A549 (cell line): ENCODE data around the gene IL6ST. TPM values are rescaled to one million over a fixed set of nuclear protein-coding genes. Genes with fewer than 3 reads are reported as not detected.
"Not testable (repeated sequence)": the region's sequence is repeated elsewhere in the genome, so short reads cannot be mapped to it uniquely, and the experiment has no call there.

ENCODE experiments used
- ATAC-seq, 2 experiments: fragments of 200-7000 bp in 1 of 2; fragments of >200 bp in 1 of 2; cut with Nextera tagmentation in 1 of 2; cut with Tn5 transposase in 1 of 2; 3 replicates each; pipeline versions ENCODE4 v1.8.0 to v1.9.1; 2018 to 2020; ENCODE audit warnings: mild to moderate bottlenecking in 1 of 2, moderate library complexity in 1 of 2
- CTCF ChIA-PET: fragments of 300-600 bp; sonication (Branson Sonifier 250); formaldehyde crosslinking; extraction: SDS; loops from one replicate; lab custom pipeline; 2021; ENCODE audit warnings: antibody characterized with exemption, inconsistent platforms; lab: Yijun Ruan, JAX
- POLR2A ChIA-PET: fragments of 350-600 bp; formaldehyde crosslinking; extraction: SDS; loops from one replicate; lab custom pipeline; 2021; ENCODE audit warnings: antibody characterized with exemption, inconsistent platforms; lab: Yijun Ruan, JAX
- DNase-seq, 2 experiments: peaks; one replicate each; pipeline versions ENCODE4 v3.0.0 to v3.0.0-alpha.2; 2011 to 2016; ENCODE audit warnings: low read depth in 1 of 2, low spot score in 1 of 2
- FAIRE-seq: peaks from 2 replicates; lab custom pipeline; 2011; peaks lifted over from hg19 to GRCh38; lab: Jason Lieb, UNC
- H3K27ac ChIP-seq, 2 experiments: fragments of >200 bp; sonication (Bioruptor Twin); formaldehyde crosslinking; 3 replicates each; pipeline ENCODE4 v1.5.1; 2016 to 2017
- H3K4me1 ChIP-seq: fragments of >200 bp; sonication (Bioruptor Twin); formaldehyde crosslinking; 3 replicates; pipeline ENCODE4 v1.6.1; 2016
- H3K4me2 ChIP-seq: fragments of >200 bp; sonication (Bioruptor Twin); formaldehyde crosslinking; 3 replicates; pipeline ENCODE4 v1.6.1; 2016
- H3K4me3 ChIP-seq: fragments of >200 bp; sonication (Bioruptor Twin); formaldehyde crosslinking; 3 replicates; pipeline ENCODE4 v1.5.1; 2016
- H3K9me3 ChIP-seq: fragments of >200 bp; sonication (Bioruptor Twin); formaldehyde crosslinking; 3 replicates; pipeline ENCODE4 v1.6.1; 2016
- ATOH8 ChIP-seq: fragments of 250-450 bp; sonication (Bioruptor Pico); IDR thresholded peaks from 2 replicates; pipeline ENCODE4 v1.5.0; 2020; ENCODE audit warnings: low read depth, mild to moderate bottlenecking, moderate library complexity
- EHF ChIP-seq: fragments of 250-450 bp; sonication (Bioruptor Pico); IDR thresholded peaks from 2 replicates; pipeline ENCODE4 v1.5.0; 2020; ENCODE audit warnings: mild to moderate bottlenecking
- EP300 ChIP-seq, 2 experiments: fragments of >200 bp; sonication (Bioruptor Twin); formaldehyde crosslinking; IDR thresholded peaks; 2 replicates in 1 of 2; 3 replicates in 1 of 2; pipeline ENCODE4 v1.6.1; 2016 to 2017
- FOSB ChIP-seq: fragments of 250-450 bp; sonication (Bioruptor Pico); IDR thresholded peaks from 2 replicates; pipeline ENCODE4 v1.5.0; 2020; ENCODE audit warnings: mild to moderate bottlenecking, moderate library complexity
- GATA3 ChIP-seq: IDR thresholded peaks from 2 replicates; pipeline ENCODE4 v1.6.1; 2012; ENCODE audit warnings: borderline replicate concordance
- JUN ChIP-seq, 2 experiments: fragments of >200 bp; sonication (Bioruptor Twin); formaldehyde crosslinking; IDR thresholded peaks; 2 replicates in 1 of 2; 3 replicates in 1 of 2; pipeline ENCODE4 v1.6.1; 2016 to 2017
- MAFK ChIP-seq: fragments of 450-650 bp; IDR thresholded peaks from 2 replicates; pipeline ENCODE4 v1.6.1; 2014; ENCODE audit not compliant: partially characterized antibody
- MAX ChIP-seq: IDR thresholded peaks from 2 replicates; pipeline ENCODE4 v1.6.1; 2012
- PHF8 ChIP-seq: fragments of 200-600 bp; sonication (generic); IDR thresholded peaks from 2 replicates; pipeline ENCODE4 v1.6.1; 2016; ENCODE audit warnings: low read depth, mild to moderate bottlenecking, antibody characterized with exemption, moderate library complexity, borderline replicate concordance
- POLR2A ChIP-seq: IDR thresholded peaks from 2 replicates; pipeline ENCODE4 v1.6.1; 2012; ENCODE audit warnings: mild to moderate bottlenecking, low read length
- POLR2AphosphoS2 ChIP-seq: conservative IDR thresholded peaks from 2 replicates; pipeline ENCODE4 v1.6.1; 2012; ENCODE audit warnings: low read length, improper control_type of control experiment, inconsistent platforms
- RAD21 ChIP-seq, 2 experiments: fragments of >200 bp in 1 of 2; sonication (Bioruptor Twin) in 1 of 2; formaldehyde crosslinking in 1 of 2; IDR thresholded peaks in 1 of 2; conservative IDR thresholded peaks in 1 of 2; 2 replicates in 1 of 2; 3 replicates in 1 of 2; pipeline ENCODE4 v1.6.1; 2012 to 2018; ENCODE audit warnings: inconsistent platforms in 1 of 2
- RNF2 ChIP-seq: fragments of 200-600 bp; sonication (generic); IDR thresholded peaks from 2 replicates; pipeline ENCODE4 v1.6.1; 2016; ENCODE audit warnings: low read depth, mild to moderate bottlenecking, antibody characterized with exemption, moderate library complexity, borderline replicate concordance
- SREBF2 ChIP-seq: fragments of 450-650 bp; IDR thresholded peaks from 2 replicates; pipeline ENCODE4 v1.6.1; 2014; ENCODE audit warnings: mild to moderate bottlenecking, moderate library complexity
- TP53 ChIP-seq: fragments of 250-450 bp; sonication (Bioruptor Pico); IDR thresholded peaks from 2 replicates; pipeline ENCODE4 v1.5.0; 2021; ENCODE audit warnings: mild to moderate bottlenecking, moderate library complexity
- WGBS: methylation state at CpG from one replicate; pipeline ENCODE4 v1.1.6; 2017; ENCODE audit errors: missing lambda C conversion rate; 5-methylcytosine and 5-hydroxymethylcytosine counted together
- polyA minus RNA-seq: library from RNA; depleted of rRNA, polyadenylated mRNA; stranded (reverse); fragments of >200 nt; gene quantifications from 2 replicates; pipeline ENCODE4 v1.2.3, GENCODE V29; 2011; rRNA and poly(A)+ RNA removed
- polyA plus RNA-seq, 4 experiments: library from polyadenylated mRNA; depleted of rRNA in 3 of 4; stranded (reverse); fragments of >200 nt; fragmentation: RNase III in 1 of 4; extraction: RNeasy Plus Mini Kit Qiagen cat#74134 plus additional on column Dnase treatment in 1 of 4; gene quantifications; 2 replicates in 3 of 4; 3 replicates in 1 of 4; pipeline ENCODE4 v1.2.3, GENCODE V29; 2011 to 2017
- TF ChIP-seq, protein P1 (sequence below): fragments of >200 bp; sonication (Bioruptor Twin); formaldehyde crosslinking; IDR thresholded peaks from 3 replicates; pipeline ENCODE4 v1.6.1; 2016

IL6ST gene
- 183 and 198 TPM in 2 replicates for polyA plus RNA-seq (2011; rRNA removed)
- polyA plus RNA-seq (2012; cell fraction: cytosol; rRNA removed) = 12.5 and 13.6 TPM in 2 replicates
- 5.4 and 9.5 TPM in 2 replicates for polyA plus RNA-seq (2012; cell fraction: nucleus; rRNA removed)
- 45.1 to 53.9 TPM (median 46.2 TPM) in 3 replicates for polyA plus RNA-seq (2017; fragmentation: RNase III; extraction: RNeasy Plus Mini Kit Qiagen cat#74134 plus additional on column Dnase treatment)
- 135 and 145 TPM in 2 replicates for polyA minus RNA-seq

- Histone ChIP-seq H3K9me3 (no peaks in the 10 kb centered on the region), H3K4me1 (peaks cover 47% of the 10 kb centered on the region)
Observed at GRCh38 chr5:55994495-55994997, at the start of gene IL6ST. Gene IL6ST, minus strand, starts transcription at chr5:55994963. Its CDS starts 18,685 bp downstream, at chr5:55976278.

DNA sequence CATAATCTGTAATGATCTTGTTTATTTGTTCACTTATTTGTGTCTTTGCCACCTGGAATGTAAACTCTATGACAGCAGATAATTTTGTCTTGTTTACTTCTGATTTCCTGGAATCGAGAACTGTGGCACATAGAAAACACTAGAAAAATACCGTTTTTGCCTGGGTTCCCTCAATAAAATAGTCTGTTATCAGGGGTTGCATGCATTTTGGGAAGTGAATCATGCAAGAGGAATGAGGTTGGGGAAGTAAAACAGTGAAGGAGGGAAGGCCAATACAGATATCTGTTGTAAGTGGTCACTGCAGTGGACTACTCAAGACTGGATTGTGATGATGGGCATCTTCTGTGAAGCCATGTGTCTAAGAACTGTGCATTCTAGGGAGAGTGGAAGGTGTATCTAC lies 45.2 kb upstream of the IL6ST start:
- WGBS = 50% methylated on average over 2 of the region's 2 CpGs
- FAIRE-seq (no peak), ATAC-seq (no peak)

More at GRCh38 chr5:55994495-55994997, at the start of gene IL6ST:
- Histone ChIP-seq H3K4me2 (peak within 1 kb of the TSS; percentile 92), H3K27ac (peak within 1 kb of the TSS; percentile 93 to 94), H3K4me3 (peak within 1 kb of the TSS; percentile 80)
- peak; percentile 60 to 80 for DNase-seq
- peak; percentile 77 to 78 for ATAC-seq
- WGBS = under 1% methylated on average over 18 of the region's 48 CpGs
- POLR2A ChIA-PET = interaction anchor here (1.0 to 2.1 kb wide), 10 partner anchors 8 to 129 kb away, joined by 3 to 19 read pairs (median 4); no protein-coding TSS in a partner anchor
- FAIRE-seq = no peak
- CTCF ChIA-PET = interaction anchor here (1.1 to 2.9 kb wide), 5 partner anchors 14 to 130 kb away, joined by 3 to 12 read pairs (median 3); no protein-coding TSS in a partner anchor
- no peak for TF ChIP-seq EP300 (IDR thresholded peaks at IDR 0.05)
- TF ChIP-seq PHF8 = peak; percentile 56
- peak; percentile 46 for TF ChIP-seq POLR2A
- peak; percentile 67 to 87 for TF ChIP-seq JUN (IDR thresholded peaks at IDR 0.05)
- peak in 1 of 2 experiments; percentile 11; a peak in 2 of 5 replicates for TF ChIP-seq RAD21 (conservative IDR thresholded peaks at IDR 0.05 in 1 of 2, IDR thresholded peaks at IDR 0.05 in 1 of 2)
- TF ChIP-seq, protein P1, sequence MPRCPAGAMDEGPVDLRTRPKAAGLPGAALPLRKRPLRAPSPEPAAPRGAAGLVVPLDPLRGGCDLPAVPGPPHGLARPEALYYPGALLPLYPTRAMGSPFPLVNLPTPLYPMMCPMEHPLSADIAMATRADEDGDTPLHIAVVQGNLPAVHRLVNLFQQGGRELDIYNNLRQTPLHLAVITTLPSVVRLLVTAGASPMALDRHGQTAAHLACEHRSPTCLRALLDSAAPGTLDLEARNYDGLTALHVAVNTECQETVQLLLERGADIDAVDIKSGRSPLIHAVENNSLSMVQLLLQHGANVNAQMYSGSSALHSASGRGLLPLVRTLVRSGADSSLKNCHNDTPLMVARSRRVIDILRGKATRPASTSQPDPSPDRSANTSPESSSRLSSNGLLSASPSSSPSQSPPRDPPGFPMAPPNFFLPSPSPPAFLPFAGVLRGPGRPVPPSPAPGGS = peak; percentile 58; the same call in 1 of the 3 replicates
- 0 out of 2 replicates have a peak, but pooled peaks have one; percentile 8 for TF ChIP-seq GATA3
- TF ChIP-seq EHF (CRISPR knock-in tag) = no peak

DNA sequence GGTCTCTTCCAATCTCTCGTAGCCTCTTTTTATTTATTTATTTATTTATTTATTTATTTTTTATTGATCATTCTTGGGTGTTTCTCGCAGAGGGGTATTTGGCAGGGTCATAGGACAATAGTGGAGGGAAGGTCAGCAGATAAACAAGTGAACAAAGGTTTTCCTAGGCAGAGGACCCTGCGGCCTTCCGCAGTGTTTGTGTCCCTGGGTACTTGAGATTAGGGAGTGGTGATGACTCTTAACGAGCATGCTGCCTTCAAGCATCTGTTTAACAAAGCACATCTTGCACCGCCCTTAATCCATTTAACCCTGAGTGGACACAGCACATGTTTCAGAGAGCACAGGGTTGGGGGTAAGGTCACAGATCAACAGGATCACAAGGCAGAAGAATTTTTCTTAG lies 43.4 kb upstream of the IL6ST start:
- DNase-seq, ATAC-seq, H3K9me3 ChIP-seq, H3K4me3 ChIP-seq, POLR2A ChIA-PET, FAIRE-seq, H3K4me2 ChIP-seq, H3K27ac ChIP-seq, H3K4me1 ChIP-seq: not testable (repeated sequence)
- CTCF ChIA-PET = interaction anchor here (1.2 kb wide), 1 partner anchor 60 kb away, joined by 3 read pairs; no protein-coding TSS in a partner anchor
- 84% methylated on average over 5 of the region's 6 CpGs for WGBS

More for the DNA sequence above, 45.2 kb upstream of the IL6ST start:
- Histone ChIP-seq H3K9me3 (no peaks in the 10 kb centered on the region), H3K4me1 (0 out of 3 replicates have a peak, but pooled peaks cover 3% of the 10 kb centered on the region), H3K4me2 (no peak overlapping the region), H3K27ac (no peak overlapping the region), H3K4me3 (no peak overlapping the region)
- DNase-seq = no peak
- ChIA-PET POLR2A (no interaction called here), CTCF (no interaction called here)
- TF ChIP-seq MAX (no peak), ATOH8 (no peak), POLR2AphosphoS2 (no peak), FOSB (CRISPR knock-in tag) (no peak), MAFK (no peak), SREBF2 (no peak), PHF8 (no peak), RNF2 (no peak), TP53 (CRISPR knock-in tag) (no peak)
- TF ChIP-seq, protein P1 = no peak
